Middle frontal gyrus (tissue), 1 donor: ENCODE data around the gene SPRED3.

Experiments
- DNase-seq: peaks from one replicate; pipeline ENCODE4 v3.0.0-alpha.2; 2015; ENCODE audit warnings: low spot score; ENCODE audit errors: extremely low spot score

The SPRED3 gene

DNA sequence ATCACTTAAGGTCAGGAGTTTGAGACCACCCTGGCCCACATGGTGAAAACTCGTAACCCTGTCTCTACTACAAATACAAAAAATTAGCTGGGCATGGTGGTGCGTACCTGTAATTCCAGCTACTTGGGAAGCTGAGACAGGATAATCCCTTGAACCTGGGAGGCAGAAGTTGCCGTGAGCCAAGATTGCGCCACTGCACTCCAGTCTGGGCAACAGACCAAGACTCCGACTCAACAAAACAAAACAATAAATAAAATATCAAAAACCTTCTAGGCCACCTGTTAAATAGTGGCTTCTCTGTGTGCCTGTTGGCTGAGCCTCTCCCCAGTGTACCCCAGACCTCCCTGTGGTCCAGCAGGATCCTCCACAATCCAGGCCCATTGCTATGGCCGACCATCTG is 17.4 kb upstream of the SPRED3 start:
- DNase-seq, result no peak

DNA sequence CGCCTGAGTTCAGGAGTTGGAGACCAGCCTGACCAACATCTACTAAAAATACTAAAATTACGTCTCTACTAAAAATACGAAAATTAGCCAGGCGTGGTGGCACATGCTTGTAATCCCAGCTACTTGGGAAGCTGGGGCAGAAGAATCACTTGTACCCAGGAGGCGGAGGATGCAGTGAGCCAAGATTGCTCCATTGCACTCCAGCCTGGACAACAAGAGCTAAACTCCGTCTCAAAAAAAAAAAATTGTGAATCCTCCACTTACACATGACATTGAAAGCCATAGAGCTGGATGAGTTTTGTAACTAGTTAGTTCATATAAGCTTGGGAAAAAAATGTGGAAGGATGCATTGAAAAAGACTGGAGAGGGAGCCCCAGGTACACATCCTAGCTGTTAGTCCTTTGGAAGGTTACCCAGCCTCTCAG is 14.6 kb upstream of the SPRED3 start:
- no peak for DNase-seq

DNA sequence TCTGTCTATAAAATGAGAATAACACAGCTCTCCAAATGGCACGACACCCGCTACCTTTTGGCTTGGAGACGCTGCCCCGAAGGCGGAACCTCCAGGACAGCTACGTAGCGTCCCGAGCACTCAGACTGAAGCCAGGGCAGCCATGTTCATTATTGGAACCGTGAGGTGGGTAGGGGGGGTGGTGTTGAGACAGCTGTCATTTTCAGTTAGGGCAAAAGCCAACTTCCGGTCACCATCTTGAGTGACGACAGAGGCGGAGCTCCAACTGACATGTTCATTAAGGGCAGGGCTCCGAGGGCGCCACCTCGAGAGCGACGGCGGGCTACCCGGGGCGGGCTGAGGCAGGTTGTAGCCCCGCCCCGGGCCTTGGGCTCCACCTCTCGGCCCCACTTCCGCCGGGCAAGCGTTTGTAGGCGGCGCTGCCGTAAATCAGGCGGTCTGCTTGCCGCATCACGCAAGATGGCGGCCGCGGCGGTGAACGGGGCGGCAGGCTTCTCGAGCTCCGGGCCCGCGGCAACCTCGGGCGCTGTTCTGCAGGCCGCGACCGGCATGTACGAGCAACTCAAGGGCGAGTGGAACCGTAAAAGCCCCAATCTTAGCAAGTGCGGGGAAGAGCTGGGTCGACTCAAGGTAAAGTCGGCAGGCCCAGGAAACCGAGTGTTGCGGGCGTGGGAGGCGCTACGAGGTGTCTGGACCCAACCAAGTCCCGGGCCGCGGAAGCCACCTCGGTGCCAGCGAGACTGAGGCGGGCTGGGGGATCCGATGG is 14.0 kb upstream of the SPRED3 start, which contains the start of gene PSMD8:
Gene PSMD8, plus strand, starts transcription at position 240 of the 766 bp plus-strand sequence. Its CDS starts 31 bp downstream, at position 271.
- peak; percentile 97 for DNase-seq

DNA sequence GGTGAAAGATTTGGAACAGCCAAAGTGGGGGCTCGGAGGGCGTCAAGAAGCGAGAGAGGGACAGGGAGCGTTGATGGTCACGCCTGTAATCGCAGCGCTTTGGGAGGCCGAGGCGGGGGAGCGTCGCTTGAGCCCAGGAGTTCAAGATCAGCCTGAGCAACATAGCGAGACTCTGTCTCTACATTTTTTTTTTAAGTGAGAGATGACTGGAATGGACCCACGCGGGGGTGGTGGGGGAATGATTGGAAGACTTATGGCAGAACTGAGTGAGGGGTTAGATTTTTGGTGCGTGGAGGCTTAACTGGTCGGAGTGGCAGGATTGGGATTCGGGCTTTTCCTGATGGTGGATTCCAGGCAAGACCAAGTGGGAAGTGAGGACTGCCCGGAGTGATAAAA is 13.4 kb upstream of the SPRED3 start:
- no peak for DNase-seq

DNA sequence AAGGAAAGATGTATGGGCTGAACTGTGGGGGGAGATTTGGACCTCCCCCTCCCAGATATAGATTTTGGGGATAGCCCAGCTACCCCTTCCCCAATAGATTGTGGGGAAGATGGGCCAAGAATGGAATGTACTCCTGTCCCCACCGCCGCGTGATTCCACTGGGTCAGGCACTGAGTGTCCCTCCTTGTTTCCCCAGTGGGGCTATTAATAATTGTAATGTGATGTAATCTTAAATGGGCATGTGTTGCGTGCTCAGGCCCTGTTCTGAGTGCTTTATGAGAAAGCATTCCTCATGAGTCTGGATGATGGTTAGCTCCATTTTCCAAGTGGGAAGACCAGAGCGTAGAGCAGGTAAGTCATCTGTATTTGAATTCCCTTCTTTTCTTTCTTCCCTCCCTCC is 12.7 kb upstream of the SPRED3 start:
- no peak for DNase-seq

DNA sequence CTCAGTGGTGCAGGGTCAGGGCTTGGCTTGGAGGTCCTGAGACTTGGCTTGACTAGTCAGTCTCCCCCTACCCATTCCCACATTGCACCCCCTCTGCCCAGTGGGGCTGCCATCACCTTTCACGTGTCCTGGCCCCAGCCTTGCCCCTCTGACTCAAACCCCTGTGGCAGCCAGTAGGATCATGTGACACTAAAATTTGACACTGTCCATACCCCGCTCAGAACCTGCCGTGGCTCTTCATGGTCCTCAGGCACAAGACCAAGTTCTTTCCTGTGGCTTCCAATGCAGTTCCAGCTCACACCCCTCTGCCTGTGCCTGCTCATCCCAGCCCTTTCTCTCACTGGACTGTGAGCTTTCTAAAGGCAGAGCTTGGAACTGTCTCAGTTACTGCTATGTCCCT is 11.9 kb upstream of the SPRED3 start:
- no peak for DNase-seq

DNA sequence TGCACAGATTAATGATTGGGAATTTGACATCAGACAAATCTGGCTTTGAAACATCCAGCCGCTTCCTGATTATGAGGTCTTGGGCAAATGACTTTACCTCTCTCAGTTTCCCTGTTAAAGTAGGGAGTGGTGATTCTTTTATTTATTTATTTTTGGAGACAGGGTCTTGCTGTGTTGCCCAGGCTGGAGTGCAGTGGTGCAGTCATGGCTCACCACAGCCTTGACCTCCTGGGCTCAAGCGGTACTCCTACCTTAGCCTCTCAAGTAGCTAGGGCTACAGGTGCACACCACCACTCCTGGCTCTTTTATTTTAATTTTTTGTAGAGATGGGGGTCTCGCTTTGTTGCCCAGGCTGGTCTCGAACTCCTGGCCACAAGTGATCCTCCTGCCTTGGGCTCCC is 11.4 kb upstream of the SPRED3 start:
- no peak for DNase-seq

DNA sequence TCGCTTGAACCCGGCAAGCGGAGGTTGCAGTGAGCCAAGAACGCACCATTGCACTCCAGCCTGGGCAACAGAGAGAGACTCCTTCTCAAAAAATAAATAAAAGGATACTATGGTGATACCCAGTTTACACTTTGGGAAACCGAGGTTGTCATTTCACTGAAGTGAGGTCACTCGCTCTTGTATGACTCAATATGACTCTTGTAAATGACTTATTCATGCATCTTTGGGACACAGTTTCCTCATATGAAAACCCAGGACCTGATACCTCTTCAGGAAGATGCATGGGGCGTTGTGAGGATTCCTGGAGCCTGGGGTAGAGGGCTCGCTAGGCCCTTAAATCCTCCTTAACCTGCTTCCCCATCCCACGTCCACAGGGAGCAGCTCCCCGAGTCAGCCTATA is 9.6 kb upstream of the SPRED3 start:
- no peak for DNase-seq

DNA sequence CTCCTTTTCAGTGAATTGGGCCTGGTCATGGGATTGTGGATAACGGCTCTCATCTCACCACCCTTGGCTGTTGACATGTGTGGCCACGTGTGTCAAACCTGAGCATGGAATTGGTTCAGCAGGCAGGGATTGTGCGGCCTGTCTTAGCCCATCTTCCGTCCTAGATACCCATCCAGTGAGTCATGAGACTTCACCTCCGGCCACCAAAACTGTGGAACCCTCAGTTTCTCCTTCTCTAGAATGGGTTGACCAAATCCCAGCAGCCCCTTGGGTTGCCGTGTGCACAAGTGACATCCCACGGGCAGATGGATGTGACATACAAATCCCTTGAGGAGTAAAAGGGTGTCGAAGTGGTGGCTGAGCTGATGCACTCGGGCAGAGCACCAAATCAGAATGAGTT is 7.4 kb upstream of the SPRED3 start:
- DNase-seq, result no peak

DNA sequence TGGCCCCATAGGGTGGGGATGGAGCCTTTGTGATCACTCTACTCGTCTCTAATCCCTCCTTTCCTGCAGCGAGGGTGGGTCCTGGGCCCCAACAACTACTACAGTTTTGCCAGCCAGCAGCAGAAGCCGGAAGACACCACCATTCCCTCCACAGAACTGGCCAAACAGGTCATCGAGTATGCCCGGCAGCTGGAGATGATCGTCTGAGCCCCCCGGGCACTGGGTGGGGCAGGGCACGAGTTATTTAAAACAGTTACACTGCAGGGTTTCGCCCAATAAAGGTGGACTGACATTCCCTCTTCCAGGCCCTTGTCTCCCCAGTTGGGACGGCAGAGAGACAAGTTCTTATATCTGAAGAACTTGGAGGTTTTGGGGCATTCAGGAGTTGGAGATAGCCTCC is 5.3 kb upstream of the SPRED3 start:
- DNase-seq, result no peak

DNA sequence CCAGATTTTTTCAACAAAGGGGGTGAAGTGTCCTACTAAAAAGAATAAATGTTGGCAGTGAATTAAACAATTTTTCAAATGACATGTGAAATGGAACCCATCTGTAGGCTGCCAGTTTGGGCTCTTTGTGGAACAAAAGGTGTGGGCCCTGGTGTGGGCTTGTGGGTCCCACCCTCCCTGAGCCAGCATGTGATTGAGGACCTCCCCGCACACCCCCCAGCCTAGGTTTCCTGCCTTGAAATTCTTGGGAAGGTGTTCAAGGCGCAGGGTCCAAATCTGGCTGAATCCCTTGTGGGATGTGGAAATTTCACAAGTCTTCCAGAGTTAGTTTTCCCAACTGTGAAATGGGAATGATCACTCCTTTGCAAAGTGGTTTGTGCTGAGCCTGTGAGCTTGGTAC is 4.8 kb upstream of the SPRED3 start:
- no peak for DNase-seq

DNA sequence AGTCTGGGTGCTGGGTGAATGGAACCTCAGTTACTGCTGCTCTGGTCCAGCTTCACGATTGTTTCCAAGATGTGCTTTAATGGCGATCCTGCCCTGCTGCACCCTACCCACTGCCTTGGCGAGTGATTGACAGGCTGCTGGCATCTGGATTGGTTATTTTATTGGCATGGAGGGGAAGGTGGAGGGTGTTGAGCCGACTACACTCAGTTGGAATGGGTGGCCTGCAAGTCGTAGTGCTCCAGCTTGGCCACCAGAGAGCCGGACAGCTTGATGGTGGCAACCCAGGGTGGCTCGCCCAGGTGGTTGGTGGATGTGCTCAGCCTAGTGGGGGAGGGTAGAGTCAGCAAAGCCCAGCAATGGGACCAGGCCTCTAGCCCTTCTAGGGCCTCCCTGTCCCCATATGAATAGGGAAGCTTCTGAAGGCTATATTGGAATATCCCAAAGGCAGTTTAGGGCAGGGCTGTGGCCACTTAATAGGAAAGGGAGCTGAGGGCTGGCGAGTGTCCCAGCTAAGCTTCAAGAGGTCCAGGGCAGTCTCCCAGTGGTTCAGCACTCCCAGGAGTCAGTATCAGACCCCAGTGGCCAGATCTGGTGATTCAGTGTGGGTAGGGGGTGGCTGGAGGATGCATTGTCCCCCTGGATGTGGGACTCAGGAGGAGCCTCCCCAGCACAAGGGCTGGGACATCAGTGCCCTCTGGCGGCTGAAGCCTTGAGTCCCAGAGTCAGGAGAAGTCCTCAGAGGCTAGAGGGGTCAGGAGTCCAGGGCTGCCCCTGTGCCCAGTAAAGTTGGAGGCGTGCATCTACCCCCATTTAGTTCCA is 4.1 kb upstream of the SPRED3 start:
- DNase-seq, result no peak

DNA sequence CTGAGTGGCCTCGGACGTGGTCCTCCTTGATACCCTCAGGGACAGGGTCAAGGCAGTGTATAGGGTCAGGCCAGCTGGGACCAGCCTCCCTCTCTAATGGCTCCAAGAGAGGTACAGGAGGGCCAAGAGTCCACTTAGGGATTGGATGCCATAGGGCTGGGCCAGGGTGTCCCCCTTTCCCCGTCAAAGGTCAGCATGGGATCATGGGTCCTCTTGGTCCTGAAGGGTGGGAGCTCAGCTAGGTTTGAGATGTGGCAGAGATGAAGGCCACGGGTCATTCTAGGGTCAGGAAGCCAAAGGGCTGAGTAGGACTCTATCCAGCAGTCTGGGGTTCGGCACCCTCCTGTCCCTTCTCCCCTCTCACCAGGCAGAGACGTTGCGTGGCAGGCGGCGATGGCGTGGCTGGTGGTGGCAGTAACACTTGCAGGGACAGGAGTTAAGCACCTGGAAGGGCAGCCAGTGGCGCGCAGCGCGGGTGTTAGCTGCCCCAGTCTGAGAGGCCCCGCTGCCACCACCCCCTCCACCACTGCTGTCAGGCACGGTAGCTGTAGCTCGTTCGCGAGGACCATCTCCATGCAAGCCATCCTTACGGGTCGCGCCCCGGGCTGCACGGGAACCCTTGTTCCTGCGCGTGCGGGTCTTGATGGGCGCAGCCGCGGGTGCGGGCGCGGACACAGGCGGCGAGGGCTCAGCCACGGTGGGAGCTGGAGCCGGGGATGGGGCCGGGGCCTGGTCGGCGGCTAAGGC is 3.3 kb upstream of the SPRED3 start:
- no peak for DNase-seq

DNA sequence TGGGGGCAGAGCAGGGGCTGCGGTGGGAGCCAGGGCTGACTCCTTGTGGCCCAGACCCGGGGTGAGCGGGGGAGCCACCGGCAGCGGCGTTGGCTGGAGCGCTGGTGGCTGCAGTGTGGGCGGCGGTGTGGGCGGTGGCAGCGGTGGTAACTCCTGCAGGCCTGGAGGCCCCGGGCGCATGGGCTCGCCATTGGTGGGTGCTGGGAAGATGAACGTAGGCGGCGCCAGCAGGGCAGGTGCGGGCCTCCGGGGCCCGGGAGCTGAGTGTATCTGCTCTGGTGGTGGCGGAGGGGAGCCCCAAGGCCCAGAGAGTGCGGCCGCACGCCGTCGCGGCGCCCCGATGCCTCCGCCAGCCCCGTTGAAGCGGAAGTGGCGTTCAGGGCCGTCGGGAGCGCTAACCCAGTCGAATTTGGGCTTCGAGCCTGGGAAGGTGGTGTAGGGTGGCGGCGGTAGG is 2.7 kb upstream of the SPRED3 start:
- no peak for DNase-seq

DNA sequence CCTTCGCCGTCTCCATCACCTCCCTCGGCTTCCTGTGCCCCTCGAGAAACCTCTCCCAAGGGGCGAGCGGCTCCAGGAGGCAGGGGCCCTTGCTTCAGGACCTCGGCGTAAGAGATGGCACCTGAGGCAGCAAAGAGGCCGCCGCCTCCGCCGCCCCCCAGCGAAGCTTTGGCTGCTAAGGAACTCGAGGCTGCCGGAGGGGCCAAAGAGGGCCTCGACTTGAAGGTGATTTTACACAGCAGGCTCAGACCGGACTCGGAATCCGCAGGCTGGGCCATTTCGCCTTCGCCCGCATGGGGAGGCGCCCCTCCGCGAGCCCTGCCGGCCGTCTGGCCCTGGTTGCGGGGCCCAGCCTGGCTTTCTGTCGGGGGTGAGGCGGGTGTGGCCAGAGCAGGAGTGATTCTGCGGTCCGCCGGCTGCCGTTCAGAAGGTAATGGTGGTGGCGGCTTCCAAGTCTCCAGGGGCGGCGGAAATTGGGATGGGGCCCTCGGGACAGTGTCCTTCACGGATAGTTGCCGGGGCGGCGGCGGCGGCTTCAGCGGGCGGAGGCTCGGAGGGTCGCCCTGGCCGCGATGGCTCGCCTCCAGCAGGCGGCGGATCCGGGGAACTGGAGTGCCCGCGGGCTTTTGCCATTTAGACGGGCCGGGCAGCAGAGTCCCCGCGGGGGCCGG is 2.1 kb upstream of the SPRED3 start:
- no peak for DNase-seq

DNA sequence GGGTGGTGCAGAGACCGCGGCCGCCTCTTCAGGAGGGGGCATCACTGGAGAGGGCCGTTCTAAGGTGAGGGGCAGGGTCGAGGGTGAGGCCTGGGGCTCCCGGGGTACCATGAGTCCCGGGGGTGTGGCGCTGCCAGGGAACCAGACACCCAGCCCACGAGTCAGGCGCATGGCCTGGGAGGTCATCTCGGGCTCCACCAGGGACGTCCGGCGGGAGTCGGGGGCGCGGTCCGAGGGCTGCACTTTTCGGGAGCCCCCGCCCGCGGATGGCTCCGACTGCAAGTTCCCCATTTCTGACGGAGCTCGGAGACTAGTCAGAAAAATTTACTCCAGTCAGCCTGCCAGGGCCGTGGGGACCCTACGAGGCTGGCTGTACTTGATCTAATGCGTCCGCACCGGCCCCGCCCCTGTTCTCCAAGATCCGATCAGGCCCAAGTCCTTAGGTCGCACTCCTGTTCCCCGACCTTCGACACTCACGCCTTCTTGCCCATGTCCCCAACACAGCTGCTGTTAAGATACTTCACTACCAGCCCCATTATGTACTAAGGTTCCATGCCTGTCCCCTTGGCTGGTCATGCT is 1.4 kb upstream of the SPRED3 start:
- no peak for DNase-seq

DNA sequence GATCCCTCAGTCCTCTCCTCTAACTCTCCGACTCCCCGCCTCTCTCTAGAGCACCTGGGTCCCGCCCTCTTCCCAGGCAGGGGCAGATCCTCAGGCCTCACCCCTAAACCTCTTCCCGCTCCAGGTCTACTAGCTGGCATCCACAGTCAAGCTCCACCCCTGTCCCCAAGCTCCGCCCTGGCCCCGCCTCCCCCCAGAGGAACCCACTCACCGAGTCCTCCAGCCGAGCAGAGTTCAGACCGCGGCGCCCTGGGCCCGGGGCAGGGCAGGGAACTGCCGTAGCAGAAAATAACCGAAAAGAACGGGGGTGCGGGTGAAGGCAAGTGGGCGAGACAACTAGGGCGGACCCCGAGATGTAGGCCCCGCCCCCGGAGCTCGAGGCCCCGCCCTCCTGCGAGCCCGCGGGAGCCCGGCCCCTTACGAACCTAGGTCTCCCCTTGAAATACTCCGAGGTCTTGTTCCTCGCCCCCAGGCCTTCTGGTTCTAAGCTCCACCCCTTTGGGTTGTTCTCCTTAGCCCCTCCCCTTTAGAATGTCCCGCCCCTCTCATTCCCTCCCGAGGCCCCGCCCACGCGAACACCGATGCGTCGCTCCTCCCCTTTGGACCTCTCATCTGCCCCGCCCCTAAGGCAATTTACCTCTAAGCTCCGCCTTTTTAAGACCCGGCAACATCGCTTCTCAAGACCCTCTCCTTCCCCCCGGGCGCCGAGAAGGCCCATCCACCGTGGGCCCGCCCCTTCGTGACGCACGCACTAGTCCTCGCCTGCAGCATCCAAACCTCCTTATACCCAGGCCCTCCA is 748 bp upstream of the SPRED3 start, which contains the start of gene GGN:
Gene GGN, minus strand, starts transcription at position 485 of the 799 bp plus-strand sequence. CDS start 773 bp downstream, outside the sequence.
- DNase-seq, result peak; percentile 56

DNA sequence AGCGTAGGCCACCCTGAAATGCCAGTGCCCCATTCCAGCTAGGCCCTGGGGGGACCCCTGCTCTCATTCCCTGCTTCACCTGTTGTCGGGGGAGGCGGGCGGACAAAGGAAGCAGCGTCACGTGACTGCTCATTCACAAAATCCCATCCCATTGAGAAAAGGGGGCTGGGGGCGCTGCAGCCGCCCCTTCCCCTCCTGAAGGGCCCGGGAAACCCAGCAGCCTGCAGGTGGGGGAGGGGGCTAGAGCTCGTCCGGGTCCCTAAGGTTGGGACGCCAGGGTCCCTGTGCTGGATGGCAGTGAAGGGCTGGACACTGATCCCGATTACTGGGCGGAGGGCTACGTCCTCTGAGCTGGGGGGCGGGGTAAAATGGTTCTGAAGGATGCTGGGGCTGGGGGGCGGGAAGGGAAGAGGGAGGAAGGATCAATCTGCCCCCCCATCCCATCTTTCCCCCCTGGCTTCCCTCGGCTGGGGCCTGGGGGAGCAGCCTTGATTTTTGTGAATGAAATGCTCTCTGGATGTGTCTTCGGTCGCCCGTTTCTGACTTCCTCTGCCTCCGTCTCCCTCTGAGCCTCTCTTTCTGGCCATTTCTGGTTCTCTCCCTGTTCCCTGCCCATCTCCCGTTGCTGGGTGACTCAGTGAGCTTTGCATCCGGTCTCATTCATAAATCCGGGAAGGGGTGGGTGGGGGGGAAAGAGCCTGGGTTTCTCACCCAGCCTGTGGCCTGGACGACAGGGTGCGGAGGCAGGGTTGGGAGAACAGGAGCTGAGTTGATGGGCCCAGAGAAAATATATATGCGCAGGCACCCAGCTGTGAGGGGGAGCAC is 816 bp downstream of the SPRED3 start:
- no peak for DNase-seq
